HG03469 (cell line): Measurements from ENCODE around the gene NAT8L.

Experiments
- ATAC-seq: cut with Tn5 transposase; IDR thresholded peaks from one replicate; pipeline ENCODE4 v1.9.1; 2021; ENCODE audit warnings: mild to moderate bottlenecking, moderate library complexity, moderate number of reproducible peaks; ENCODE audit not compliant: unreplicated experiment

NAT8L gene

GRCh38 chr4:2044542-2045517, 14.3 kb upstream of the NAT8L start:
- no peak for ATAC-seq

GRCh38 chr4:2045518-2045951, 13.6 kb upstream of the NAT8L start:
- no peak for ATAC-seq

GRCh38 chr4:2046031-2046961, 12.8 kb upstream of the NAT8L start:
- no peak for ATAC-seq

DNA sequence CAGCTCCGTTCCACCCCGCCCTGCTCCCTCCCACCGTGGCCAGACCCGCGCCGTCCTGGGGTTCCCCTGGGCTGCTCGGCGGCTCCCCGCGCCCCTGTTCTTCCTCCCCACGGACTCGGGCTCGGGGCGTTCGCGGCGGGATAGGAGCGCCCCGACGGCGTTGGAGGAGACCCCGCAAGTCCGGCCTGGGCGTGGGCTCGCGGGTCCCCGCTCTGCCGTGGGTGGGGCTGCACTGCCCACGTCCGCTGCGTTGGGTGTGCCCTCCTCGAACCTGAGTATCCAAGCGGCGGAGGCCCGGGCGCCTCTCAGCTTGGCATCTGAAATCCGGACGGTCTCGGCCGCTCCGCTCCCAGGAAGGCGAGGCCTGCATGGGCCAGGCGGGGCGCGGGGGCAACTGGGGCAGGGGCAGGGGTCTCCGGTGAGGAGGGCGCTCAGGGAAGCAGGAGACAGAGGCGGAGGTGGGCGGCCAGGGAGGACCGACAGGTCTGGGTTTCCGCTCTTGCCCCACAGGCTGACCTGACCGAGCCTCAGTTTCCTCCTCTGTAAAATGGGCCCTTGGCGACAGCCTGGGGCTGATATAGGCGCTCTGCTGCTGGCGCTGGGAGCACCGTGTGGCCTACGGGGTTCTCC, 12.0 kb upstream of the NAT8L start:
- ATAC-seq, result no peak

DNA sequence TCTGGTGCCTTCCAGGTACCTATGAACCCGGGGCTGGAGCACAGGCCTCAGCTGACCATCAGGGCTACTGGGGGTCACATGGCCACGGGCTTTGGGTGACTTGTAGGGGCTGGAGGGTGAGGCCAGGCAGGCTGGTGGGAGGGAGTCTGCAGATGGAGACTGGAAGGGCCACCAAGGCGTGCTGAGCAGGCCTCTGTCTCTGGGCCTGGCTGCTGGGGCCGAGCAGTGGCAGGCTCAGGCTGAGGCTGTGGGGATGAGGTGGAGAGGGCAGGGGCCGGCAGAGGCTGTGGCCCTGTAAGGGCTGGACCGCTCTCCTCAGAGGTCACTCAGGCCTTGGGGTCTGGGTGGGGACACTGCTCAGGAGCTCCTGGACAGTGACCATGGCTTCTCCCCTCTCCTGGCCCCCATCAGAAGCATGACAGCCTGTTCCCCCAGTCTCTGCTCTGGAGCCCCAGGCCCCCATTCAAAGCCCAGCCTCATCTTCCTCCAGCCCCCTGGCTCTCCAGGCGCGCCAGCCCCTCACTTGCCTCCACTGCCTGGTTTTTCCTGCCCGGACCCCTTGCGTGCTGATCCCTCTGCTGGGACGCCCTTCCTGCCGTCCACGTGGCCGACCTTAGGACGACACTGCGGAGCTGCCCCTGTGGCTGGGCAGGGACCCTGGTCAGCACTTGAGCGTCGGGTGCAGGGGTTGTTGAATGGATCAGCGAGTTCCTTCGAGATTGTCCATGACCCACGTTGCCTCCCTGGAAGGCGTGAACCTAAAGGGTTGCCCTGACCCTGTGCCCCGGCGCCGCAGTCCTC, 11.1 kb upstream of the NAT8L start:
- no peak for ATAC-seq

- ATAC-seq, result no peak
Measured at GRCh38 chr4:2048831-2049230, 10.3 kb upstream of the NAT8L start.

DNA sequence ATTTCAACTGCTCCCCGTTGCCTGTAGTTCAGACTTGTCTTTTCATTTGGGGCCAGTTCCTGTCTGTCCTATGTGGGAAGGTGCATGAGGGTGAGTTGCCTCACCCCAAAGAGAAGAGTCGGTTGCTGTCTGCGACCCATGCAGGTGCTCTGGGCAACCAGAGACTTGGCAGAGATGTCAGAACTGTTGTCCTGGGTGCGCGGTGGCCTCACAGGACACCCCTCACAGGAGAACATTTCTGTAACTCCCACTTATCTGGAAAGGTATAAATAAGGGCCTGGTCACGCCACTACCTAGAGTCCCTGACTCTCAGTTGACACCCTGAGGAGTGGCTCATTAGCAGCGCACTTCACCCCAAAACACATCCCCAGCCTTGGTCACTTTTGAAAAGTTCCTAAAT, 9.7 kb upstream of the NAT8L start:
- ATAC-seq, result no peak

GRCh38 chr4:2049811-2050210, 9.3 kb upstream of the NAT8L start:
- no peak for ATAC-seq

DNA sequence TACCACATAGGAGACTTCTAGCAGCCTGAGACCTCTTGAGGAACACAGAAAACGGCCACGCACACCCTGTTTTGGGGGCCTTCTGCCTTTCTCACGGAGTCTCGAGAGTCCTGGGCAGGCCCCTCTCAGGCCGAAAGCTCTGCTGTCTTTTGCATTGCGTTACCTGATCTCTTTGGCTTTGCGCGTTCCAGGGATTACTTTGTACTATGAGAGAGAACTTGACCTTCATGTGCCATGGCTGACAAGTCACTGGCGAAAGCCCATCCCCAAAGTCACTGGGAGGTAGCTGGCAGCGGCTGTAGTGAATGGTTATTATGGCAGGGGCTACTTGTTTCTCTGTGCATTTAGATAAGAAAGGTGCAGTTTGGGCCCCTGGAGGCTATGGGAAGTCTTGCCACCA, 8.0 kb upstream of the NAT8L start:
- ATAC-seq, result no peak

GRCh38 chr4:2054217-2054616, 4.9 kb upstream of the NAT8L start:
- ATAC-seq, result no peak

DNA sequence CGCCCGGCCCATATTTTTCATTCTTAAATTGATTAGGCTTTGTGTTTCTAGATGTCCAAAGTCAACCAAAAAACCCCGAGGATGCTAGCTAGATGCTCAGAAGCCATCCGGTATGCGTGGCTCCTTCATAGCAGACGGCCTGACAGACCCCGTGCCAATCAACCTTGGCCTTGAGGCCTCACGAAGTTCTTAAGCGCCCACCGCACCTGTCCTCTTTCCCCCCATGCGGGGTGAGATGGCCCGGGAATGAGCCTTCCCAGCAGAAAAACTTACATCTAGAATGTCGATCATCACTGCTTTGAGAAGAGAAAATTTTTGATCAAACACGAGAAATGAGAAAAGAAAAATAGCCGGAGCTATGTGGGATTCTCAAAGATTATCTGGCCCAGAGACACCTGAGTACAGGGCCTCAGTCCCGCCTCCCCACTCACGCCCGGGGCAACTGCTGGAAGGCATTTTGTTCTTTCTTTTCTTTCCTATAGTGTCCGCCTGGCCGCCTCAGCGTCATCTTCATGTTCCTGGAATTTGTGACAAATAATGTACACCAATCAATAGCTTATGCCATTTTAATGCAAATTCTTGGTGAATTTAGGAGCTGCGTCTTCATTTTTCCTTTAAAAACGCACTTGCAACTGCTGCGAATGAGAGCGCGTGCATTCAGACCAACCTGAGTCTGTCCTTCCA, 1.6 kb upstream of the NAT8L start:
- ATAC-seq, result no peak

DNA sequence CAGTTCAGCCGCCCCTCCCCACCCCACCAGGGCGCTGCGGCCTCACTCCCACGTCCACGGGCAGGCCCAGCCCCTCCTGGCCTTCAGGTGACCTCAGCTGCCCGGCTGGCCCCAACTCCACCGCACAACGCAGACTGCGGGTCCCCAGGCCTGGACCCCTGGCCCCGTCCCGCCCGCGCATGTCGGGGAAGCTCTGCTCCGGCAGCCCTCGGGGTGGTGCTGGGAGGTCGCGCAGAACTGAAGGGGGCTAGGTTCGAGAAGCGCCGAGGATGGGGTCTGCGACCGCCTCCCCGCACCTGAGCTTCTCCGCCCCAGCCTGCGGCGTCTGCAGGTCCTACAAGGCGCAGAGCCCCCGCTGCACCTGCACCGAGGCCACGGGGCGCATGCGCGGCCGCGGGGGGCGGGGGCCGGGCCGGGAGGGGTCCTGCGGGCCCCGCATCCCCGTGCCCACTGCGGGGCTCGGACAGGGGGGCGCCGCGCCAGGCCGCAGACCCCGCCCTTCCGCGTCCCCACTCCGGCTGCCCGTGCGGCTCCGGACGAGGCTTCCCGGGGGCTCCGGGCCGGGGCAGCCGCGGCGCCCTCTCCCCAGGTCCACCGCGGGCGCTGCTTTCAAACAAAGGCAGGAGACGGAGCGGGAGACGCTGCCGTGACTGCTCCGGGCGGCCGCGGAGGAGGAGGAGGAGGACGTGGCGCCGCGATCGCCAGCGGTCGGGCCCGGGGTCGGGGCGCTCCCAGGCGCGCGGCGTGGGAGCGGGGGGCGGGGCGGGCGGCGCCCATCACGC, 672 bp upstream of the NAT8L start:
- ATAC-seq, result no peak

DNA sequence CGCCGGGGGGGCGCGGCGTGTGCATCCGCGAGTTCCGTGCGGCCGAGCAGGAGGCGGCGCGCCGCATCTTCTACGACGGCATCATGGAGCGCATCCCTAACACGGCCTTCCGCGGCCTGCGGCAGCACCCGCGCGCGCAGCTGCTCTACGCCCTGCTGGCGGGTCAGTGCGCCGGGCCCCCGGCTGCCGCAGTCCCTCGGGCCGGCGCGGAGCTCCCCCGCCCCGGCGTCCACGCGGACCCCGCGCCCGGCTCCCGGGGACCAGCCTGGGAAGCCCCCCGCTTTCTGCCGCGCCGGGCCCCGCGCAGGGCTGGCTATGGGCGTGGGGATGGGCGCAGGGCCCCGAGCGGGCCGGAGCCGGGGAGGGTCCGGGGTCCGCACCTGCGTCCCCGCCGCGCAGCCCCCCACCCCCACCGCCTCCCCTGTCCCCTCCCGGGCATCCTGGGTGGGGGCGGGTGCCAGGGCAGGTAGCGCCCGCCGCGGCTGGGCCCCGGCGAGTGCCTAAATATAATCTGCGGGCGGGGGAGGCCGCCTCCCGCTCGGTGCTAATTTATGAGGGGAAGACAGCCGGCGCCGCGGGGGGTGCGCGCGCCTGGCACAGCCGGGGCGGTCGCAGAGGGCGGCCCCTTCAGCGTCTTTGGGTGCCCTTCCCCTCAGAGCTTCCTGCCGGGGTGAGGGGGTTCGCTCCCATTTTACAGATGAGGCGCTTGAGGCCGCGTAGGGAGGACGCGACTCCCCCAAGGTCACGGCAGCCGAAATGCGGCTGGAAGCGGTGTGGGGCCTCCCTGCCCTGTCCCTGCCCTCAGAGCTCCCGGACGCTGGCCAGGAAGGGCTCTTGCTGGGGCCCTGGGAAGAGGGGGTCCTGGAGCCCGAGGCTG, 837 bp downstream of the NAT8L start:
- no peak for ATAC-seq

- no peak for ATAC-seq
Measured at GRCh38 chr4:2060611-2061185, 1.6 kb downstream of the NAT8L start.

- ATAC-seq, result no peak
Measured at GRCh38 chr4:2061186-2062131, 2.3 kb downstream of the NAT8L start.

DNA sequence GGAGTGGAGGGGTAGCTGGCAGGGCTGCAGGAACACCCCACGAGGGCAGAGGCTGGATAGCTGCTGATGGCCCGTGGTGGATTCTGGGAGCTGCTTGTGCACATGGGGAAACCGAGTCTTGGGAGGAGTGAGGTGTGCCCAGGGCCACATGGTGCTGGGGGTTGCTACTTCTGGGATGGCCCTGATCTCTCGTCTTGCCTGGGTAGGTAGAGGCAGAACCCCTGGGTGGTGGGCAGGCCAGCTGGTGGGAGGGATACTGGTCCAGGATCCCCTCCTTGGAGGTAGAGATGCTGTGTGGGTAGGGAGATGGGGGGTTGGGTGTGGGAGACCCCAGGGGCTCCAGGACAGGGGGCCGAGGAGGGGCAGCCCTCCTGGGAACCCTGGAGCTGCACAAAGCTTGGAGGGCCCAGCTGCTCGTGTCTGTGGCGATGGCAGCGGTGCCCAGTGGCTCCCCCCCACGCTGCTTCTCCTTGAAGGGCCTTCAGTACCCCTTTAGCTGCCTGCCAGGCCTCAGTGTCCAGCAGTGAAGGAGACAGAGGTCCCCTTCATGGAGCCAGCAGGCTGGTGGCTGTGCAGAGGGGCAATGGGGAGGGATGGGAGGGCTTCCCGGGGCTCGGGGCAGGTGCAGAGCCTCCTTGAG, 3.2 kb downstream of the NAT8L start:
- no peak for ATAC-seq
